Vagina (tissue), 2 donors: ENCODE results near the gene MMAA. TPM values are rescaled to one million over a fixed set of nuclear protein-coding genes. Genes with fewer than 3 reads are reported as not detected.

Experiments used
- DNase-seq, 2 donors: peaks; one replicate each; pipeline ENCODE4 v3.0.0-alpha.2; 2017; ENCODE audit errors: extremely low spot score in 2 of 2
- H3K27ac ChIP-seq: fragments of 200-600 bp; sonication (generic); one replicate; pipeline ENCODE4 v1.5.1; 2019
- H3K27me3 ChIP-seq: fragments of 200-600 bp; sonication (generic); one replicate; pipeline ENCODE4 v1.5.1; 2019
- H3K36me3 ChIP-seq, 2 donors: fragments of 200-600 bp; sonication (generic); one replicate each; pipeline ENCODE4 v1.5.1; 2017 to 2019
- H3K4me1 ChIP-seq: fragments of 200-600 bp; sonication (generic); one replicate; pipeline ENCODE4 v1.5.1; 2019
- H3K4me3 ChIP-seq, 2 donors: fragments of 200-600 bp; sonication (generic); 1 replicate in 1 of 2; 2 replicates in 1 of 2; pipeline ENCODE4 v1.5.1; 2016 to 2019
- H3K9me3 ChIP-seq: fragments of 200-600 bp; sonication (generic); one replicate; pipeline ENCODE4 v1.5.1; 2019
- CTCF ChIP-seq, 3 experiments: fragments of 450-650 bp in 2 of 3; fragments of 200-600 bp in 1 of 3; sonication (generic) in 1 of 3; IDR thresholded peaks; one replicate each; pipeline ENCODE4 v1.5.1; 2017 to 2019; ENCODE audit warnings: antibody characterized with exemption in 3 of 3, mild to moderate bottlenecking in 2 of 3, moderate library complexity in 2 of 3
- POLR2A ChIP-seq, 2 donors: fragments of 450-650 bp; IDR thresholded peaks; one replicate each; pipeline ENCODE4 v1.6.1; 2017; ENCODE audit warnings: antibody characterized with exemption in 2 of 2, mild to moderate bottlenecking in 2 of 2, moderate library complexity in 2 of 2
- POLR2AphosphoS5 ChIP-seq, 2 donors: sonication (generic); formaldehyde crosslinking; IDR thresholded peaks; one replicate each; pipeline ENCODE4 v1.9.0; 2017; ENCODE audit warnings: antibody characterized with exemption in 2 of 2, mild to moderate bottlenecking in 2 of 2, low read depth in 1 of 2; ENCODE audit not compliant: insufficient read depth in 1 of 2
- intact Hi-C: fragments of 100-400 bp; cut with DNase I; formaldehyde crosslinking; loops from one replicate; pipeline ENCODE4 v1.15.1; 2023
- total RNA-seq: library from RNA; depleted of rRNA; stranded (reverse); fragments of >200 nt; gene quantifications from one replicate; pipeline ENCODE4 v1.2.3, GENCODE V29; 2016

The MMAA gene
- total RNA-seq, 1 donor from 2014 or later = 3.9 TPM

- TF ChIP-seq POLR2A (IDR thresholded peaks at IDR 0.05) (no peak), CTCF (IDR thresholded peaks at IDR 0.05) (no peak), POLR2AphosphoS5 (IDR thresholded peaks at IDR 0.05; ENCODE audit: insufficient read depth in 1 of 2, low read depth in 1 of 2) (no peak)
- no peak overlapping the region for H3K4me3 ChIP-seq
- H3K27me3 ChIP-seq = no peaks in the 10 kb centered on the region
- H3K27ac ChIP-seq = no peak overlapping the region
- no peak for DNase-seq
- H3K36me3 ChIP-seq = no peaks in the 10 kb centered on the region
- intact Hi-C loops = no loop called here
- no peaks in the 10 kb centered on the region for H3K9me3 ChIP-seq
- H3K4me1 ChIP-seq = no peaks in the 10 kb centered on the region
Measured at GRCh38 chr4:145589916-145590702, 29.1 kb upstream of the MMAA start.

- TF ChIP-seq CTCF (IDR thresholded peaks at IDR 0.05) (no peak), POLR2AphosphoS5 (IDR thresholded peaks at IDR 0.05; ENCODE audit: insufficient read depth in 1 of 2, low read depth in 1 of 2) (no peak), POLR2A (IDR thresholded peaks at IDR 0.05) (no peak)
- Histone ChIP-seq H3K4me1 (no peaks in the 10 kb centered on the region), H3K4me3 (no peak overlapping the region), H3K36me3 (no peaks in the 10 kb centered on the region), H3K9me3 (no peaks in the 10 kb centered on the region), H3K27ac (no peak overlapping the region), H3K27me3 (no peaks in the 10 kb centered on the region)
- intact Hi-C loops = loop anchor here (2.0 kb wide), 1 partner anchor 101 kb away; no protein-coding TSS in a partner anchor
- no peak for DNase-seq
Measured at GRCh38 chr4:145602129-145602760, 16.9 kb upstream of the MMAA start.

- H3K36me3 ChIP-seq = no peaks in the 10 kb centered on the region
- H3K4me3 ChIP-seq = no peak overlapping the region
- no peaks in the 10 kb centered on the region for H3K27me3 ChIP-seq
- intact Hi-C loops = no loop called here
- no peak for DNase-seq
- H3K9me3 ChIP-seq = no peaks in the 10 kb centered on the region
- H3K4me1 ChIP-seq = no peaks in the 10 kb centered on the region
- H3K27ac ChIP-seq = no peak overlapping the region
- TF ChIP-seq CTCF (IDR thresholded peaks at IDR 0.05) = no peak
Measured at GRCh38 chr4:145605941-145606340, 13.2 kb upstream of the MMAA start.

GRCh38 chr4:145609481-145610427 is 9.4 kb upstream of the MMAA start:
- no peaks in the 10 kb centered on the region for H3K27me3 ChIP-seq
- H3K4me3 ChIP-seq = no peak overlapping the region
- H3K36me3 ChIP-seq = no peaks in the 10 kb centered on the region
- no peak overlapping the region for H3K27ac ChIP-seq
- no peak for DNase-seq
- no peaks in the 10 kb centered on the region for H3K4me1 ChIP-seq
- TF ChIP-seq POLR2A (IDR thresholded peaks at IDR 0.05) (no peak), POLR2AphosphoS5 (IDR thresholded peaks at IDR 0.05; ENCODE audit: insufficient read depth in 1 of 2, low read depth in 1 of 2) (peak in 1 of 2 donors; percentile 44), CTCF (IDR thresholded peaks at IDR 0.05) (peak; percentile 26 to 75 (median 75))
- intact Hi-C loops = loop anchor here (10.0 kb wide), 1 partner anchor 395 kb away; no protein-coding TSS in a partner anchor
- no peaks in the 10 kb centered on the region for H3K9me3 ChIP-seq
